HepG2 (cell line): ENCODE data around the gene ALDOA. TPM values are rescaled to one million over a fixed set of nuclear protein-coding genes. Genes with fewer than 3 reads are reported as not detected.

Experiments used
- ATAC-seq: fragments of 200-7000 bp; cut with Tn5 transposase; 3 replicates; pipeline ENCODE4 v1.9.1; 2020; ENCODE audit warnings: mild to moderate bottlenecking, moderate library complexity
- BruUV-seq: library from RNA; stranded (reverse); fragments of 400-500 nt; replicated peaks from 2 replicates; lab custom pipeline; 2021; lab: Mats Ljungman, UMichigan
- CTCF ChIA-PET: fragments of 300-600 bp; formaldehyde crosslinking; extraction: SDS; loops from one replicate; lab custom pipeline; 2021; ENCODE audit warnings: low total read pairs, inconsistent platforms, low intra/inter-chr PET ratio; lab: Yijun Ruan, JAX
- POLR2A ChIA-PET: fragments of 350-600 bp; sonication (Branson Sonifier 250); formaldehyde crosslinking; loops from one replicate; lab custom pipeline; 2020; ENCODE audit warnings: antibody characterized with exemption, inconsistent platforms; lab: Yijun Ruan, JAX
- DNase-seq: peaks from one replicate; pipeline ENCODE4 v3.0.0-alpha.2; 2015; ENCODE audit warnings: low spot score
- FAIRE-seq: peaks from 3 replicates; lab custom pipeline; 2011; peaks lifted over from hg19 to GRCh38; lab: Jason Lieb, UNC
- H2AFZ ChIP-seq: one replicate; pipeline ENCODE4 v1.6.1; 2011; ENCODE audit warnings: low read length, inconsistent platforms
- H3K27ac ChIP-seq: fragments of 300-600 bp; 3 replicates; pipeline ENCODE4 v1.8.0; 2011; ENCODE audit warnings: mixed run types, mild to moderate bottlenecking, mixed read lengths, low read length, inconsistent platforms; ENCODE audit not compliant: insufficient read depth; ENCODE audit errors: extremely low read length
- H3K27me3 ChIP-seq, 2 experiments: fragments of 200-600 bp in 1 of 2; 2 replicates in 1 of 2; 3 replicates in 1 of 2; pipeline versions ENCODE4 v1.6.0 to v1.8.0; 2011; ENCODE audit warnings: low read length in 2 of 2, mild to moderate bottlenecking in 2 of 2, moderate library complexity in 2 of 2, inconsistent platforms in 1 of 2; ENCODE audit not compliant: insufficient read depth in 2 of 2, control insufficient read depth in 1 of 2
- H3K36me3 ChIP-seq, 2 experiments: fragments of 200-600 bp in 1 of 2; replicated peaks in 1 of 2; 2 replicates in 1 of 2; 3 replicates in 1 of 2; pipeline versions ENCODE4 v1.5.1 to v1.8.0; 2011; ENCODE audit warnings: low read length in 2 of 2, inconsistent platforms in 1 of 2; ENCODE audit not compliant: insufficient read depth in 2 of 2, control insufficient read depth in 1 of 2
- H3K4me1 ChIP-seq: 2 replicates; pipeline ENCODE4 v1.5.1; 2012; ENCODE audit warnings: low read length, inconsistent platforms; ENCODE audit not compliant: insufficient read depth
- H3K4me2 ChIP-seq: 2 replicates; pipeline ENCODE4 v1.6.0; 2011; ENCODE audit warnings: low read depth, low read length, inconsistent platforms
- H3K4me3 ChIP-seq, 3 experiments: fragments of 200-600 bp in 1 of 3; sonication (generic), shearing (Covaris generic) in 1 of 3; replicated peaks in 1 of 3; 2 replicates each; pipeline ENCODE4 v1.5.1; 2011 to 2016; ENCODE audit warnings: low read length in 3 of 3, inconsistent platforms in 2 of 3, low read depth in 2 of 3, mild to moderate bottlenecking in 2 of 3, control low read depth in 1 of 3, mixed read lengths in 1 of 3; ENCODE audit not compliant: insufficient read depth in 1 of 3
- H3K79me2 ChIP-seq: one replicate; pipeline ENCODE4 v1.6.1; 2011; ENCODE audit warnings: low read length, inconsistent platforms; ENCODE audit not compliant: insufficient read depth
- H3K9ac ChIP-seq: 2 replicates; pipeline ENCODE4 v1.6.0; 2011; ENCODE audit warnings: mild to moderate bottlenecking, low read depth, low read length, inconsistent platforms; ENCODE audit not compliant: insufficient read depth
- H3K9me3 ChIP-seq: 2 replicates; pipeline ENCODE4 v1.5.1; 2012; ENCODE audit warnings: mild to moderate bottlenecking, low read length
- H4K20me1 ChIP-seq: 2 replicates; pipeline ENCODE4 v1.6.0; 2011; ENCODE audit warnings: inconsistent platforms, mild to moderate bottlenecking, low read length, moderate library complexity; ENCODE audit not compliant: insufficient read depth
- DNMT1 ChIP-seq: sonication (generic); formaldehyde crosslinking; IDR thresholded peaks from 2 replicates; pipeline ENCODE4 v1.5.1; 2020; ENCODE audit warnings: mild to moderate bottlenecking, missing genetic modification reagents
- EEA1 ChIP-seq: sonication (generic); formaldehyde crosslinking; IDR thresholded peaks from 2 replicates; pipeline ENCODE4 v1.5.1; 2020; ENCODE audit warnings: mild to moderate bottlenecking, missing genetic modification reagents, borderline replicate concordance
- ELF4 ChIP-seq: sonication (generic); formaldehyde crosslinking; IDR thresholded peaks from 2 replicates; pipeline ENCODE4 v1.5.0; 2020; ENCODE audit warnings: missing genetic modification reagents, mild to moderate bottlenecking, moderate library complexity, borderline replicate concordance
- FOSL2 ChIP-seq: sonication (generic); formaldehyde crosslinking; IDR thresholded peaks from 2 replicates; pipeline ENCODE4 v1.4.0; 2020; ENCODE audit warnings: missing genetic modification reagents
- FOXO1 ChIP-seq: sonication (generic); formaldehyde crosslinking; IDR thresholded peaks from 2 replicates; pipeline ENCODE4 v1.4.0; 2020; ENCODE audit warnings: missing genetic modification reagents
- HIVEP1 ChIP-seq: sonication (generic); formaldehyde crosslinking; IDR thresholded peaks from 2 replicates; pipeline ENCODE4 v1.4.0; 2020; ENCODE audit warnings: mild to moderate bottlenecking, missing genetic modification reagents
- KDM5B ChIP-seq: sonication (generic); formaldehyde crosslinking; IDR thresholded peaks from 2 replicates; pipeline ENCODE4 v1.4.0; 2020; ENCODE audit warnings: missing genetic modification reagents, mild to moderate bottlenecking, borderline replicate concordance
- MED1 ChIP-seq: sonication (generic); formaldehyde crosslinking; IDR thresholded peaks from 2 replicates; pipeline ENCODE4 v1.4.0; 2020; ENCODE audit warnings: missing genetic modification reagents
- PHF5A ChIP-seq: IDR thresholded peaks from one replicate; pipeline ENCODE4 v1.6.1; 2018; ENCODE audit warnings: low read depth, missing genetic modification reagents; ENCODE audit not compliant: unreplicated experiment
- SOX6 ChIP-seq, 2 experiments: fragments of 450-650 bp in 1 of 2; sonication (generic) in 1 of 2; formaldehyde crosslinking in 1 of 2; IDR thresholded peaks; 2 replicates each; pipeline versions ENCODE4 v1.4.0 to v1.6.1; 2017 to 2020; ENCODE audit warnings: antibody characterized with exemption in 1 of 2, mild to moderate bottlenecking in 1 of 2, missing genetic modification reagents in 1 of 2
- SRSF9 ChIP-seq: fragments of 200-400 bp; formaldehyde crosslinking; IDR thresholded peaks from 2 replicates; pipeline ENCODE4 v1.6.1; 2018; ENCODE audit warnings: borderline replicate concordance, mild to moderate bottlenecking, low read depth, low read length; ENCODE audit not compliant: insufficient read depth, poor library complexity, severe bottlenecking
- TBX2 ChIP-seq: sonication (generic); formaldehyde crosslinking; IDR thresholded peaks from 2 replicates; pipeline ENCODE4 v1.5.0; 2020; ENCODE audit warnings: missing genetic modification reagents, mild to moderate bottlenecking, borderline replicate concordance
- TCF7 ChIP-seq: sonication (generic); IDR thresholded peaks from 2 replicates; pipeline ENCODE4 v1.6.1; 2016; ENCODE audit warnings: antibody characterized with exemption, low read depth
- ZNF331 ChIP-seq: sonication (generic); formaldehyde crosslinking; IDR thresholded peaks from 2 replicates; pipeline ENCODE4 v1.4.0; 2020; ENCODE audit warnings: missing genetic modification reagents
- ZNF354B ChIP-seq: sonication (generic); formaldehyde crosslinking; IDR thresholded peaks from 2 replicates; pipeline ENCODE4 v1.8.0; 2022; ENCODE audit warnings: mild to moderate bottlenecking, missing genetic modification reagents
- ZNF383 ChIP-seq: sonication (generic); formaldehyde crosslinking; IDR thresholded peaks from 2 replicates; pipeline ENCODE4 v1.4.0; 2020; ENCODE audit warnings: missing genetic modification reagents, mild to moderate bottlenecking, borderline replicate concordance
- ZNF770 ChIP-seq: sonication (generic); formaldehyde crosslinking; IDR thresholded peaks from 2 replicates; pipeline ENCODE4 v1.5.0; 2020; ENCODE audit warnings: mild to moderate bottlenecking, missing genetic modification reagents
- ZSCAN25 ChIP-seq: sonication (generic); formaldehyde crosslinking; IDR thresholded peaks from 2 replicates; pipeline ENCODE4 v1.8.0; 2022; ENCODE audit warnings: mild to moderate bottlenecking, missing genetic modification reagents
- ZSCAN30 ChIP-seq: sonication (generic); formaldehyde crosslinking; IDR thresholded peaks from 2 replicates; pipeline ENCODE4 v1.5.0; 2020; ENCODE audit warnings: mild to moderate bottlenecking, missing genetic modification reagents
- WGBS: methylation state at CpG from one replicate; pipeline ENCODE4 v1.1.6; 2017; ENCODE audit warnings: low lambda C conversion rate; 5-methylcytosine and 5-hydroxymethylcytosine counted together
- in situ Hi-C: cut with HindIII; loops from 2 replicates; pipeline ENCODE4 v1.10.0; 2017; ENCODE audit warnings: low pct_unique_long_range_greater_than_20kb; ENCODE audit not compliant: extremely low pct_ligation_motif_present
- intact Hi-C: fragments of 100-400 bp; cut with micrococcal nuclease; formaldehyde crosslinking; loops from one replicate; pipeline ENCODE4 v1.10.0; 2022; ENCODE audit not compliant: unreplicated experiment
- polyA plus RNA-seq, 8 experiments: library from polyadenylated mRNA; depleted of rRNA in 3 of 8; stranded (reverse) in 7 of 8; unstranded in 1 of 8; fragments of >200 nt; fragmentation: Illumina TruSeq in 4 of 8; extraction: Trizol in 4 of 8; gene quantifications; 2 replicates each; pipeline versions ENCODE4 v1.2.1 to v1.2.3, GENCODE V29; 2011 to 2016; ENCODE audit warnings: low read depth in 4 of 8, missing spikeins in 1 of 8, mixed read lengths in 1 of 8; ENCODE audit not compliant: insufficient read depth in 1 of 8
- total RNA-seq, 5 experiments: library from RNA; depleted of rRNA; stranded (reverse); fragments of >200 nt; fragmentation: Illumina TruSeq; extraction: Trizol; gene quantifications; 2 replicates each; pipeline ENCODE4 v1.2.3, GENCODE V29; 2016; ENCODE audit warnings: low read depth in 1 of 5
- TF ChIP-seq, protein P1 (sequence below): sonication (generic); formaldehyde crosslinking; IDR thresholded peaks from 2 replicates; pipeline ENCODE4 v1.4.0; 2020; ENCODE audit warnings: missing genetic modification reagents, borderline replicate concordance

ALDOA gene
- total and polyA plus RNA-seq, 2 of the 13 experiments (the other 11 are each of a cell fraction or from before 2014, with no cell fraction given) = 925 to 1,884 TPM

- under 1% methylated on average over 8 of the region's 8 CpGs for WGBS
- no peaks in the 10 kb centered on the region for H3K36me3 ChIP-seq
- no peaks in the 10 kb centered on the region for H4K20me1 ChIP-seq
- no peak overlapping the region for H2AFZ ChIP-seq
- no peak for FAIRE-seq
- H3K4me3 ChIP-seq = no peak overlapping the region
- intact Hi-C loops = no loop called here
- H3K9ac ChIP-seq = no peak overlapping the region
- H3K79me2 ChIP-seq = no peaks in the 10 kb centered on the region
- CTCF ChIA-PET = no interaction called here
- H3K27ac ChIP-seq = no peak overlapping the region
- no peaks in the 10 kb centered on the region for H3K9me3 ChIP-seq
- POLR2A ChIA-PET = interaction anchor here (1.7 kb wide), 1 partner anchor 19 kb away, joined by 4 read pairs; the partner anchor contains the start of gene ALDOA
- DNase-seq = no peak
- no TSS peak for BruUV-seq
- H3K4me1 ChIP-seq = peaks cover 19% of the 10 kb centered on the region
- in situ Hi-C loops = no loop called here
- peak; percentile 57 for ATAC-seq
- peaks cover 0 to 22% of the 10 kb centered on the region in 2 experiments; a peak in 3 of 5 replicates for H3K27me3 ChIP-seq
- peak overlapping the region; percentile 41; the same call in 1 of the 2 replicates for H3K4me2 ChIP-seq
- TF ChIP-seq HIVEP1 (CRISPR knock-in tag) = 0 out of 2 replicates have a peak, but pooled peaks have one; percentile 29
- TF ChIP-seq ZSCAN30 (CRISPR knock-in tag) = no peak
- TF ChIP-seq FOXO1 (CRISPR knock-in tag) = no peak
- TF ChIP-seq EEA1 (CRISPR knock-in tag) = no peak
- TF ChIP-seq TBX2 (CRISPR knock-in tag) = peak; percentile 45; the same call in 1 of the 2 replicates
- TF ChIP-seq DNMT1 = no peak
- 0 out of 2 replicates have a peak, but pooled peaks have one; percentile 3 for TF ChIP-seq ZNF770 (CRISPR knock-in tag)
- 0 out of 2 replicates have a peak, but pooled peaks have one; percentile 56 for TF ChIP-seq ZSCAN25 (CRISPR knock-in tag)
- TF ChIP-seq SOX6 (IDR thresholded peaks at IDR 0.05) = no peak
- 0 out of 2 replicates have a peak, but pooled peaks have one; percentile 18 for TF ChIP-seq SOX6 (CRISPR knock-in tag; IDR thresholded peaks at IDR 0.05)
- no peak for TF ChIP-seq SRSF9
- TF ChIP-seq ELF4 (CRISPR knock-in tag) = no peak
- TF ChIP-seq PHF5A = no peak
- no peak for TF ChIP-seq ZNF383 (CRISPR knock-in tag)
- TF ChIP-seq FOSL2 (CRISPR knock-in tag) = no peak
- peak; percentile 51; the same call in 1 of the 2 replicates for TF ChIP-seq TCF7
- TF ChIP-seq, protein P1, sequence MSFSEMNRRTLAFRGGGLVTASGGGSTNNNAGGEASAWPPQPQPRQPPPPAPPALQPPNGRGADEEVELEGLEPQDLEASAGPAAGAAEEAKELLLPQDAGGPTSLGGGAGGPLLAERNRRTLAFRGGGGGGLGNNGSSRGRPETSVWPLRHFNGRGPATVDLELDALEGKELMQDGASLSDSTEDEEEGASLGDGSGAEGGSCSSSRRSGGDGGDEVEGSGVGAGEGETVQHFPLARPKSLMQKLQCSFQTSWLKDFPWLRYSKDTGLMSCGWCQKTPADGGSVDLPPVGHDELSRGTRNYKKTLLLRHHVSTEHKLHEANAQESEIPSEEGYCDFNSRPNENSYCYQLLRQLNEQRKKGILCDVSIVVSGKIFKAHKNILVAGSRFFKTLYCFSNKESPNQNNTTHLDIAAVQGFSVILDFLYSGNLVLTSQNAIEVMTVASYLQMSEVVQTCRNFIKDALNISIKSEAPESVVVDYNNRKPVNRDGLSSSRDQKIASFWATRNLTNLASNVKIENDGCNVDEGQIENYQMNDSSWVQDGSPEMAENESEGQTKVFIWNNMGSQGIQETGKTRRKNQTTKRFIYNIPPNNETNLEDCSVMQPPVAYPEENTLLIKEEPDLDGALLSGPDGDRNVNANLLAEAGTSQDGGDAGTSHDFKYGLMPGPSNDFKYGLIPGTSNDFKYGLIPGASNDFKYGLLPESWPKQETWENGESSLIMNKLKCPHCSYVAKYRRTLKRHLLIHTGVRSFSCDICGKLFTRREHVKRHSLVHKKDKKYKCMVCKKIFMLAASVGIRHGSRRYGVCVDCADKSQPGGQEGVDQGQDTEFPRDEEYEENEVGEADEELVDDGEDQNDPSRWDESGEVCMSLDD = no peak
- no peak for TF ChIP-seq ZNF354B (CRISPR knock-in tag)
- TF ChIP-seq MED1 = 0 out of 2 replicates have a peak, but pooled peaks have one; percentile 9
- TF ChIP-seq KDM5B (CRISPR knock-in tag) = no peak
- TF ChIP-seq ZNF331 (CRISPR knock-in tag) = no peak
Measured at GRCh38 chr16:30046178-30046577, 19.4 kb upstream of the ALDOA start.
